SK-N-SH (cell line): ENCODE data around the gene RNF169. TPM values are rescaled to one million over a fixed set of nuclear protein-coding genes. Genes with fewer than 3 reads are reported as not detected.

Experiments
- CTCF ChIA-PET: fragments of 300-600, 350-600 bp; formaldehyde crosslinking; extraction: SDS; loops from one replicate; lab custom pipeline; 2021; lab: Yijun Ruan, JAX
- POLR2A ChIA-PET: fragments of 350-600 bp; sonication (Branson Sonifier 250); formaldehyde crosslinking; extraction: SDS; loops from one replicate; lab custom pipeline; 2020; ENCODE audit warnings: antibody characterized with exemption, inconsistent platforms; lab: Yijun Ruan, JAX
- DNase-seq: peaks from one replicate; pipeline ENCODE4 v3.0.0; 2012
- H2AFZ ChIP-seq: fragments of 200-600 bp; sonication (generic); 2 replicates; pipeline ENCODE4 v1.8.1; 2016; ENCODE audit warnings: antibody characterized with exemption, mild to moderate bottlenecking, low read depth
- H3F3A ChIP-seq: fragments of 200-600 bp; sonication (generic); replicated peaks from 2 replicates; pipeline ENCODE3; 2016; ENCODE audit warnings: antibody characterized with exemption, mild to moderate bottlenecking; ENCODE audit not compliant: insufficient read depth
- H3K27ac ChIP-seq, 2 experiments: fragments of 200-500 bp in 1 of 2; fragments of 200-600 bp in 1 of 2; sonication (Bioruptor generic) in 1 of 2; sonication (generic), shearing (Covaris generic) in 1 of 2; 2 replicates each; pipeline versions ENCODE4 v1.5.1 to v1.6.1; 2014 to 2016; ENCODE audit warnings: low read depth in 2 of 2, inconsistent platforms in 1 of 2, low read length in 1 of 2, mild to moderate bottlenecking in 1 of 2, mixed read lengths in 1 of 2
- H3K27me3 ChIP-seq: fragments of 200-600 bp; sonication (generic), shearing (Covaris generic); 2 replicates; pipeline ENCODE4 v1.6.1; 2016; ENCODE audit warnings: mixed run types; ENCODE audit not compliant: insufficient read depth
- H3K36me3 ChIP-seq, 2 experiments: fragments of 200-500 bp in 1 of 2; fragments of 200-600 bp in 1 of 2; sonication (Bioruptor generic) in 1 of 2; sonication (generic) in 1 of 2; replicated peaks in 1 of 2; 2 replicates each; pipeline versions ENCODE3 to v1.5.1; 2014 to 2016; ENCODE audit warnings: low read length in 1 of 2, mild to moderate bottlenecking in 1 of 2; ENCODE audit not compliant: insufficient read depth in 2 of 2, control insufficient read depth in 1 of 2
- H3K4me1 ChIP-seq, 2 experiments: fragments of 200-500 bp in 1 of 2; fragments of 200-600 bp in 1 of 2; sonication (Bioruptor generic) in 1 of 2; sonication (generic), shearing (Covaris generic) in 1 of 2; 2 replicates each; pipeline versions ENCODE4 v1.5.1 to v1.6.1; 2014 to 2016; ENCODE audit warnings: low read depth in 1 of 2, low read length in 1 of 2, mixed run types in 1 of 2; ENCODE audit not compliant: insufficient read depth in 2 of 2, control insufficient read depth in 1 of 2
- H3K4me2 ChIP-seq: fragments of 200-600 bp; sonication (generic), shearing (Covaris generic); 2 replicates; pipeline ENCODE4 v1.6.1; 2017; ENCODE audit warnings: mixed run types
- H3K4me3 ChIP-seq, 2 experiments: fragments of 200-500 bp in 1 of 2; fragments of 200-600 bp in 1 of 2; sonication (Bioruptor generic) in 1 of 2; sonication (generic), shearing (Covaris generic) in 1 of 2; 2 replicates each; pipeline versions ENCODE4 v1.5.1 to v1.8.1; 2014 to 2016; ENCODE audit warnings: low read depth in 2 of 2, inconsistent platforms in 1 of 2, low read length in 1 of 2, mild to moderate bottlenecking in 1 of 2, mixed read lengths in 1 of 2, moderate library complexity in 1 of 2
- H3K79me2 ChIP-seq: fragments of 200-600 bp; sonication (generic); 2 replicates; pipeline ENCODE4 v1.8.1; 2017; ENCODE audit warnings: mild to moderate bottlenecking; ENCODE audit not compliant: insufficient read depth
- H3K9ac ChIP-seq: fragments of 200-600 bp; sonication (generic); 2 replicates; pipeline ENCODE4 v1.6.1; 2017; ENCODE audit warnings: mixed run types
- H3K9me2 ChIP-seq: fragments of 200-600 bp; sonication (generic); 2 replicates; pipeline ENCODE4 v1.6.1; 2017; ENCODE audit warnings: mixed run types
- H3K9me3 ChIP-seq: fragments of 200-600 bp; sonication (generic); 2 replicates; pipeline ENCODE4 v1.6.1; 2017; ENCODE audit warnings: mixed run types, mild to moderate bottlenecking, moderate library complexity
- H4K20me1 ChIP-seq: fragments of 200-600 bp; sonication (generic); 2 replicates; pipeline ENCODE4 v1.6.1; 2017; ENCODE audit warnings: mild to moderate bottlenecking, mixed run types; ENCODE audit not compliant: insufficient read depth
- CHD2 ChIP-seq: fragments of 150-350 bp; IDR thresholded peaks from 2 replicates; pipeline ENCODE4 v1.6.1; 2018; ENCODE audit warnings: low read length; ENCODE audit not compliant: partially characterized antibody
- ELF1 ChIP-seq: IDR thresholded peaks from 2 replicates; pipeline ENCODE4 v1.4.0; 2012
- EZH2phosphoT487 ChIP-seq: fragments of 200-600 bp; sonication (generic); IDR thresholded peaks from 2 replicates; pipeline ENCODE4 v1.6.1; 2017; ENCODE audit warnings: low read depth, mixed run types, mild to moderate bottlenecking, antibody characterized with exemption, moderate library complexity, borderline replicate concordance
- FOXJ3 ChIP-seq: sonication (generic); formaldehyde crosslinking; IDR thresholded peaks from 2 replicates; pipeline ENCODE4 v1.5.1; 2020; ENCODE audit warnings: mild to moderate bottlenecking, missing genetic modification reagents
- FOXM1 ChIP-seq: IDR thresholded peaks from 2 replicates; pipeline ENCODE4 v1.4.0; 2012; ENCODE audit warnings: low read depth, mild to moderate bottlenecking
- GABPA ChIP-seq: IDR thresholded peaks from 2 replicates; pipeline ENCODE4 v1.4.0; 2012; ENCODE audit warnings: low read depth, mild to moderate bottlenecking
- MXI1 ChIP-seq: IDR thresholded peaks from 2 replicates; pipeline ENCODE4 v1.6.1; 2012; ENCODE audit warnings: mild to moderate bottlenecking, low read depth, low read length, improper control_type of control experiment
- POLR2AphosphoS5 ChIP-seq: IDR thresholded peaks from 2 replicates; pipeline ENCODE4 v1.6.1; 2012; ENCODE audit warnings: low read depth, low read length
- REST ChIP-seq: IDR thresholded peaks from 2 replicates; pipeline ENCODE4 v1.6.1; 2012; ENCODE audit warnings: mild to moderate bottlenecking, low read depth, low read length, moderate library complexity
- RFX5 ChIP-seq: IDR thresholded peaks from 2 replicates; pipeline ENCODE4 v1.6.1; 2012; ENCODE audit warnings: mild to moderate bottlenecking, improper control_type of control experiment, low read length
- SMC3 ChIP-seq: IDR thresholded peaks from 2 replicates; pipeline ENCODE4 v1.6.1; 2012; ENCODE audit warnings: low read depth, low read length, improper control_type of control experiment
- TAF1 ChIP-seq: IDR thresholded peaks from 2 replicates; pipeline ENCODE4 v1.6.1; 2012; ENCODE audit warnings: low read depth, mild to moderate bottlenecking, low read length, moderate library complexity, borderline replicate concordance
- TCF12 ChIP-seq: IDR thresholded peaks from 2 replicates; pipeline ENCODE4 v1.4.0; 2012
- TEAD4 ChIP-seq: IDR thresholded peaks from 2 replicates; pipeline ENCODE4 v1.4.0; 2012; ENCODE audit warnings: mild to moderate bottlenecking, borderline replicate concordance; ENCODE audit not compliant: insufficient read depth
- USF1 ChIP-seq: IDR thresholded peaks from 2 replicates; pipeline ENCODE4 v1.4.0; 2012; ENCODE audit warnings: low read depth, borderline replicate concordance
- ZBTB33 ChIP-seq: IDR thresholded peaks from 2 replicates; pipeline ENCODE4 v1.4.0; 2012; ENCODE audit warnings: low read depth, borderline replicate concordance
- WGBS: methylation state at CpG from one replicate; pipeline ENCODE4 v1.1.6; 2017; ENCODE audit warnings: low lambda C conversion rate; 5-methylcytosine and 5-hydroxymethylcytosine counted together
- polyA plus RNA-seq, 3 experiments: library from polyadenylated mRNA; depleted of rRNA; stranded (reverse); fragments of >200 nt; gene quantifications; 2 replicates each; pipeline ENCODE4 v1.2.3, GENCODE V29; 2012

RNF169 gene
- polyA plus RNA-seq, 1 of the 3 experiments (the other 2 are of a cell fraction): 2.2 TPM

GRCh38 chr11:74820763-74821162, 72.1 kb downstream of the RNF169 start (continued):
- TF ChIP-seq EZH2phosphoT487: no peak
- 0 out of 2 replicates have a peak, but pooled peaks have one; percentile 19 for TF ChIP-seq TEAD4
- TF ChIP-seq FOXJ3 (CRISPR knock-in tag): no peak
- no peak for TF ChIP-seq GABPA
- no peak for TF ChIP-seq MXI1
- TF ChIP-seq RFX5: no peak

GRCh38 chr11:74822170-74822569, 73.5 kb downstream of the RNF169 start:
- Histone ChIP-seq H4K20me1 (no peaks in the 10 kb centered on the region), H3K27ac (no peak overlapping the region), H3K4me3 (no peak overlapping the region), H3K27me3 (no peaks in the 10 kb centered on the region), H3K9ac (no peak overlapping the region), H3K4me2 (no peak overlapping the region), H3K79me2 (peaks cover 29% of the 10 kb centered on the region; the same call in 1 of the 2 replicates), H3K9me2 (no peaks in the 10 kb centered on the region), H2AFZ (no peak overlapping the region), H3K9me3 (peaks cover 12% of the 10 kb centered on the region; the same call in 1 of the 2 replicates), H3K36me3 (peaks cover 24 to 56% of the 10 kb centered on the region in 2 experiments), H3F3A (peaks cover 8% of the 10 kb centered on the region), H3K4me1 (peaks cover 0 to 7% of the 10 kb centered on the region in 2 experiments; a peak in 1 of 4 replicates)
- 92% methylated on average over 5 of the region's 5 CpGs for WGBS
- POLR2A ChIA-PET: interaction anchor here (0.6 kb wide), 1 partner anchor 15 kb away, joined by 4 read pairs; no protein-coding TSS in a partner anchor
- CTCF ChIA-PET: no interaction called here
- TF ChIP-seq ZBTB33 (no peak), TAF1 (no peak), POLR2AphosphoS5 (no peak), FOXM1 (no peak), REST (no peak), ELF1 (no peak), TCF12 (no peak), USF1 (no peak), SMC3 (no peak), TEAD4 (no peak), CHD2 (no peak)
- no peak for DNase-seq
